HepG2 (cell line): ENCODE measurements around the gene MYLK3. TPM values are rescaled to one million over a fixed set of nuclear protein-coding genes. Genes with fewer than 3 reads are reported as not detected.

Experiments
- AHDC1 ChIP-seq: sonication (generic); formaldehyde crosslinking; IDR thresholded peaks from 2 replicates; pipeline ENCODE4 v1.5.1; 2020; ENCODE audit warnings: mild to moderate bottlenecking, missing genetic modification reagents, borderline replicate concordance
- BRCA1 ChIP-seq: sonication (generic); formaldehyde crosslinking; IDR thresholded peaks from 2 replicates; pipeline ENCODE4 v1.4.0; 2020; ENCODE audit warnings: missing genetic modification reagents
- GATAD1 ChIP-seq: IDR thresholded peaks from 2 replicates; pipeline ENCODE4 v1.6.1; 2016; ENCODE audit warnings: missing genetic modification reagents, missing compliant biosample characterization
- HIVEP1 ChIP-seq: sonication (generic); formaldehyde crosslinking; IDR thresholded peaks from 2 replicates; pipeline ENCODE4 v1.4.0; 2020; ENCODE audit warnings: mild to moderate bottlenecking, missing genetic modification reagents
- HMG20A ChIP-seq: IDR thresholded peaks from 2 replicates; pipeline ENCODE4 v1.6.1; 2016; ENCODE audit warnings: borderline replicate concordance
- IKZF4 ChIP-seq: sonication (generic); formaldehyde crosslinking; IDR thresholded peaks from 2 replicates; pipeline ENCODE4 v1.5.1; 2020; ENCODE audit warnings: borderline replicate concordance, mild to moderate bottlenecking, low read depth, missing genetic modification reagents; ENCODE audit errors: not compliant biosample characterization
- POLR2A ChIP-seq, 2 experiments: IDR thresholded peaks; 2 replicates each; pipeline ENCODE4 v1.6.1; 2011; ENCODE audit warnings: low read depth in 2 of 2, low read length in 2 of 2, mild to moderate bottlenecking in 1 of 2, moderate library complexity in 1 of 2; ENCODE audit not compliant: insufficient read depth in 1 of 2
- PPARG ChIP-seq: conservative IDR thresholded peaks from 2 replicates; pipeline ENCODE4 v1.6.1; 2016; ENCODE audit warnings: missing biosample characterization, missing genetic modification reagents
- PRDM10 ChIP-seq: sonication (generic); formaldehyde crosslinking; IDR thresholded peaks from 2 replicates; pipeline ENCODE4 v1.4.0; 2020; ENCODE audit warnings: low read depth, missing genetic modification reagents
- RBAK ChIP-seq: sonication (generic); formaldehyde crosslinking; IDR thresholded peaks from 2 replicates; pipeline ENCODE4 v1.5.1; 2020; ENCODE audit warnings: mild to moderate bottlenecking, missing genetic modification reagents
- RBM22 ChIP-seq: fragments of 200-400 bp; formaldehyde crosslinking; optimal IDR thresholded peaks from 2 replicates; pipeline ENCODE3; 2017; ENCODE audit warnings: mild to moderate bottlenecking, low read length, moderate library complexity
- TBX3 ChIP-seq: fragments of 450-650 bp; IDR thresholded peaks from 2 replicates; pipeline ENCODE4 v1.6.1; 2017; ENCODE audit warnings: antibody characterized with exemption, mild to moderate bottlenecking, inconsistent platforms, borderline replicate concordance
- TOE1 ChIP-seq: sonication (generic); formaldehyde crosslinking; IDR thresholded peaks from 2 replicates; pipeline ENCODE4 v1.4.0; 2020; ENCODE audit warnings: mild to moderate bottlenecking, missing genetic modification reagents
- WIZ ChIP-seq: sonication (generic); formaldehyde crosslinking; IDR thresholded peaks from 2 replicates; pipeline ENCODE4 v1.5.1; 2020; ENCODE audit warnings: mild to moderate bottlenecking, missing genetic modification reagents
- ZBTB8A ChIP-seq: sonication (generic); formaldehyde crosslinking; IDR thresholded peaks from 2 replicates; pipeline ENCODE4 v1.4.0; 2020; ENCODE audit warnings: mild to moderate bottlenecking, low read depth, missing genetic modification reagents, borderline replicate concordance
- ZNF451 ChIP-seq: sonication (generic); formaldehyde crosslinking; IDR thresholded peaks from 2 replicates; pipeline ENCODE4 v1.5.0; 2020; ENCODE audit warnings: mild to moderate bottlenecking, missing genetic modification reagents
- ZNF616 ChIP-seq: sonication (generic); formaldehyde crosslinking; IDR thresholded peaks from 2 replicates; pipeline ENCODE4 v1.5.0; 2020; ENCODE audit warnings: low read depth, mild to moderate bottlenecking, missing genetic modification reagents
- ZNF841 ChIP-seq: sonication (generic); formaldehyde crosslinking; IDR thresholded peaks from 2 replicates; pipeline ENCODE4 v1.8.1; 2023; ENCODE audit warnings: missing genetic modification reagents, borderline replicate concordance
- polyA plus RNA-seq, 8 experiments: library from polyadenylated mRNA; depleted of rRNA in 3 of 8; stranded (reverse) in 7 of 8; unstranded in 1 of 8; fragments of >200 nt; fragmentation: Illumina TruSeq in 4 of 8; extraction: Trizol in 4 of 8; gene quantifications; 2 replicates each; pipeline versions ENCODE4 v1.2.1 to v1.2.3, GENCODE V29; 2011 to 2016; ENCODE audit warnings: low read depth in 4 of 8, missing spikeins in 1 of 8, mixed read lengths in 1 of 8; ENCODE audit not compliant: insufficient read depth in 1 of 8
- total RNA-seq, 5 experiments: library from RNA; depleted of rRNA; stranded (reverse); fragments of >200 nt; fragmentation: Illumina TruSeq; extraction: Trizol; gene quantifications; 2 replicates each; pipeline ENCODE4 v1.2.3, GENCODE V29; 2016; ENCODE audit warnings: low read depth in 1 of 5

Gene MYLK3
- total and polyA plus RNA-seq, 2 of the 13 experiments (the other 11 are each of a cell fraction or from before 2014, with no cell fraction given) = 0.04 to 0.18 TPM

GRCh38 chr16:46789499-46790414 lies 41.6 kb upstream of the MYLK3 start (continued):
- TF ChIP-seq AHDC1 (CRISPR knock-in tag) (peak; percentile 55), TOE1 (CRISPR knock-in tag) (no peak), ZNF451 (CRISPR knock-in tag) (peak; percentile 87), ZNF841 (CRISPR knock-in tag) (no peak), ZBTB8A (CRISPR knock-in tag) (no peak), POLR2A (IDR thresholded peaks at IDR 0.05; ENCODE audit: insufficient read depth in 1 of 2, low read depth in 2 of 2, low read length in 2 of 2) (peak; percentile 90 to 96), IKZF4 (no peak), PPARG (CRISPR knock-in tag) (0 out of 2 replicates have a peak, but pooled peaks have one; percentile 24), PRDM10 (CRISPR knock-in tag) (no peak), ZNF616 (CRISPR knock-in tag) (0 out of 2 replicates have a peak, but pooled peaks have one; percentile 55), HMG20A (CRISPR knock-in tag) (no peak), TBX3 (0 out of 2 replicates have a peak, but pooled peaks have one; percentile 15), WIZ (0 out of 2 replicates have a peak, but pooled peaks have one; percentile 77), RBAK (no peak), RBM22 (no peak), GATAD1 (CRISPR knock-in tag) (peak; percentile 57), BRCA1 (CRISPR knock-in tag) (0 out of 2 replicates have a peak, but pooled peaks have one; percentile 82), HIVEP1 (CRISPR knock-in tag) (peak; percentile 97)
